ENCODE measurements around the gene LEKR1.
"Not testable (repeated sequence)": the region's sequence is repeated elsewhere in the genome, so short reads cannot be mapped to it uniquely, and the experiment has no call there.

Gene LEKR1

GRCh38 chr3:156818890-156819289, 7.3 kb upstream of the LEKR1 start:
- Histone ChIP-seq H3K4me1 (ENCODE audit: insufficient read depth, low read length) (no peaks in the 10 kb centered on the region), H3K27ac (ENCODE audit: low read length) (no peak overlapping the region), H3K4me2 (ENCODE audit: insufficient read depth, low read length) (no peak overlapping the region), H3K4me3 (ENCODE audit: low read depth in 1 of 2, low read length in 2 of 2) (no peak overlapping the region), H3K79me2 (ENCODE audit: insufficient read depth, low read length) (no peaks in the 10 kb centered on the region), H3K27me3 (ENCODE audit: insufficient read depth, low read length, poor library complexity) (peaks cover 12% of the 10 kb centered on the region), H2AFZ (ENCODE audit: low read depth, low read length) (no peak overlapping the region), H3K9ac (ENCODE audit: low read depth, low read length) (no peak overlapping the region), H3K9me3 (ENCODE audit: insufficient read depth, low read length, severe bottlenecking) (no peaks in the 10 kb centered on the region), H4K20me1 (ENCODE audit: insufficient read depth, low read length) (no peaks in the 10 kb centered on the region), H3K36me3 (ENCODE audit: insufficient read depth, low read length) (no peaks in the 10 kb centered on the region)
- no peak for TF ChIP-seq EZH2 (IDR thresholded peaks at IDR 0.05; ENCODE audit: borderline replicate concordance, low read depth, low read length, severe bottlenecking)
- TF ChIP-seq, protein P1, sequence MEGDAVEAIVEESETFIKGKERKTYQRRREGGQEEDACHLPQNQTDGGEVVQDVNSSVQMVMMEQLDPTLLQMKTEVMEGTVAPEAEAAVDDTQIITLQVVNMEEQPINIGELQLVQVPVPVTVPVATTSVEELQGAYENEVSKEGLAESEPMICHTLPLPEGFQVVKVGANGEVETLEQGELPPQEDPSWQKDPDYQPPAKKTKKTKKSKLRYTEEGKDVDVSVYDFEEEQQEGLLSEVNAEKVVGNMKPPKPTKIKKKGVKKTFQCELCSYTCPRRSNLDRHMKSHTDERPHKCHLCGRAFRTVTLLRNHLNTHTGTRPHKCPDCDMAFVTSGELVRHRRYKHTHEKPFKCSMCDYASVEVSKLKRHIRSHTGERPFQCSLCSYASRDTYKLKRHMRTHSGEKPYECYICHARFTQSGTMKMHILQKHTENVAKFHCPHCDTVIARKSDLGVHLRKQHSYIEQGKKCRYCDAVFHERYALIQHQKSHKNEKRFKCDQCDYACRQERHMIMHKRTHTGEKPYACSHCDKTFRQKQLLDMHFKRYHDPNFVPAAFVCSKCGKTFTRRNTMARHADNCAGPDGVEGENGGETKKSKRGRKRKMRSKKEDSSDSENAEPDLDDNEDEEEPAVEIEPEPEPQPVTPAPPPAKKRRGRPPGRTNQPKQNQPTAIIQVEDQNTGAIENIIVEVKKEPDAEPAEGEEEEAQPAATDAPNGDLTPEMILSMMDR (IDR thresholded peaks at IDR 0.05; ENCODE audit: borderline replicate concordance, extremely low read depth, low read length, poor library complexity, severe bottlenecking) = no peak
- DNase-seq = no peak
- ATAC-seq (ENCODE audit: insufficient read depth, low read depth) = no peak

DNA sequence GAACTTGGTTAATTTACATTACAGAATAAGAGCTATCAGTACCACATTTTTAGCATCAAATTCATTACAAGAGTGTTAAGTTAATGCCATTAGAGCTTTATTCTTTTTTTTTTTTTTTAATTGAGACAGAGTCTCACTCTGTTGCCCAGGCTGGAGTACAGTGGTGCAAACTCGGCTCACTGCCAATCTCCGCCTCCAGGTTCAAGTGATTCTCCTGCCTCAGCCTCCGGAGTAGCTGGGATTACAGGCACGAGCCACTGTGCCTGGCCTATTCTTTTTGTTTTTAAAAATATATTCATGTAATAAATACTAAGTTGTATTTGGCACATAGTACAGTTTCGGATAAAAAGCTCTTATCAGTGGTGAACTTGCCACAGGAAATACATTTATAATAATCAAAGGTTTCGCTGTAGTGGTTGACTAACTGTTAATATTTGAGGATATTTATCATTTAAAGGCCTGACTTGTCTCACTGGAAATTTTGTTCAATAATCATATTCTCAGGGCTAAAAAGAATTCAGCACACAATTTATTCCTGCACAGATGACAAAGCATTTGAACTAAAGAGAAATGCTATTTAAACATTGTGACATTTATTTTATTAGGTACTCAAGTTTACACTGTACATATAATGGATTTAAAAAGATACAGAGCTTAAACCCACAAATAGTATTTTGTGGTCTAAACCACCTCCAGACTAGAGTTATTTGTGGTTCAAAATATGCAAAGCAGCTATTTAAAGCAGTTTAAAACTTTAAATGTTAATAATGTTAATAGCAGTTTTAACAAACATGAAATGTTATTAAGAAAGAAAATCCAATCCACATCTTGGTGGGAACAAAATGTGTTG, 6.1 kb upstream of the LEKR1 start:
- no peaks in the 10 kb centered on the region for H3K4me1 ChIP-seq (ENCODE audit: insufficient read depth, low read length)
- H3K36me3 ChIP-seq (ENCODE audit: insufficient read depth, low read length) = no peaks in the 10 kb centered on the region
- no peak for DNase-seq
- no peak overlapping the region for H3K4me2 ChIP-seq (ENCODE audit: insufficient read depth, low read length)
- no peak overlapping the region for H2AFZ ChIP-seq (ENCODE audit: low read depth, low read length)
- no peak overlapping the region for H3K27ac ChIP-seq (ENCODE audit: low read length)
- H3K9ac ChIP-seq (ENCODE audit: low read depth, low read length) = no peak overlapping the region
- TF ChIP-seq EZH2 (IDR thresholded peaks at IDR 0.05; ENCODE audit: borderline replicate concordance, low read depth, low read length, severe bottlenecking) = no peak
- TF ChIP-seq, protein P1 (IDR thresholded peaks at IDR 0.05; ENCODE audit: borderline replicate concordance, extremely low read depth, low read length, poor library complexity, severe bottlenecking) = no peak
- no peaks in the 10 kb centered on the region for H4K20me1 ChIP-seq (ENCODE audit: insufficient read depth, low read length)
- H3K4me3 ChIP-seq (ENCODE audit: low read depth in 1 of 2, low read length in 2 of 2) = no peak overlapping the region
- H3K9me3 ChIP-seq (ENCODE audit: insufficient read depth, low read length, severe bottlenecking) = no peaks in the 10 kb centered on the region
- peaks cover 12% of the 10 kb centered on the region for H3K27me3 ChIP-seq (ENCODE audit: insufficient read depth, low read length, poor library complexity)
- ATAC-seq (ENCODE audit: insufficient read depth, low read depth) = no peak
- no peaks in the 10 kb centered on the region for H3K79me2 ChIP-seq (ENCODE audit: insufficient read depth, low read length)

GRCh38 chr3:156820692-156821080, 5.5 kb upstream of the LEKR1 start:
- Histone ChIP-seq H2AFZ (ENCODE audit: low read depth, low read length) (no peak overlapping the region), H3K9ac (ENCODE audit: low read depth, low read length) (no peak overlapping the region), H3K4me2 (ENCODE audit: insufficient read depth, low read length) (no peak overlapping the region), H4K20me1 (ENCODE audit: insufficient read depth, low read length) (no peaks in the 10 kb centered on the region), H3K4me1 (ENCODE audit: insufficient read depth, low read length) (no peaks in the 10 kb centered on the region), H3K4me3 (ENCODE audit: low read depth in 1 of 2, low read length in 2 of 2) (no peak overlapping the region), H3K27me3 (ENCODE audit: insufficient read depth, low read length, poor library complexity) (peaks cover 12% of the 10 kb centered on the region), H3K9me3 (ENCODE audit: insufficient read depth, low read length, severe bottlenecking) (no peaks in the 10 kb centered on the region), H3K27ac (ENCODE audit: low read length) (no peak overlapping the region), H3K79me2 (ENCODE audit: insufficient read depth, low read length) (no peaks in the 10 kb centered on the region), H3K36me3 (ENCODE audit: insufficient read depth, low read length) (no peaks in the 10 kb centered on the region)
- DNase-seq = no peak
- ATAC-seq (ENCODE audit: insufficient read depth, low read depth) = no peak
- no peak for TF ChIP-seq EZH2 (IDR thresholded peaks at IDR 0.05; ENCODE audit: borderline replicate concordance, low read depth, low read length, severe bottlenecking)

- H4K20me1 ChIP-seq (ENCODE audit: insufficient read depth, low read length); ATAC-seq (ENCODE audit: insufficient read depth, low read depth); H3K79me2 ChIP-seq (ENCODE audit: insufficient read depth, low read length); H3K4me1 ChIP-seq (ENCODE audit: insufficient read depth, low read length); H3K27me3 ChIP-seq (ENCODE audit: insufficient read depth, low read length, poor library complexity); H2AFZ ChIP-seq (ENCODE audit: low read depth, low read length); H3K9me3 ChIP-seq (ENCODE audit: insufficient read depth, low read length, severe bottlenecking); H3K36me3 ChIP-seq (ENCODE audit: insufficient read depth, low read length); H3K4me2 ChIP-seq (ENCODE audit: insufficient read depth, low read length); DNase-seq; H3K4me3 ChIP-seq (ENCODE audit: low read depth in 1 of 2, low read length in 2 of 2); H3K27ac ChIP-seq (ENCODE audit: low read length); H3K9ac ChIP-seq (ENCODE audit: low read depth, low read length): not testable (repeated sequence)
These were observed 3.4 kb upstream of the LEKR1 start for GRCh38 chr3:156822626-156823260.

Data from DND-41 (cell line).